Effector memory CD4-positive, alpha-beta T cell (primary cell): ENCODE measurements around the gene KLF11.
A peak's percentile ranks its signal among the peaks of the same experiment; 100 is the strongest.

Experiments
- DNase-seq, 3 donors: peaks; one replicate each; pipeline ENCODE4 v3.0.0-alpha.2; 2020
- H3K27ac ChIP-seq: 2 replicates; pipeline ENCODE4 v1.7.0; 2013; ENCODE audit warnings: mild to moderate bottlenecking, low read length, moderate library complexity; ENCODE audit not compliant: insufficient read depth, poor library complexity, severe bottlenecking
- H3K27me3 ChIP-seq: replicated peaks from 2 replicates; pipeline ENCODE4 v1.7.0; 2013; ENCODE audit warnings: mild to moderate bottlenecking, low read length; ENCODE audit not compliant: insufficient read depth, control insufficient read depth, poor library complexity, severe bottlenecking
- H3K36me3 ChIP-seq: 2 replicates; pipeline ENCODE4 v1.7.0; 2013; ENCODE audit warnings: mild to moderate bottlenecking, low read length, moderate library complexity; ENCODE audit not compliant: control insufficient read depth, insufficient read depth
- H3K4me1 ChIP-seq: 2 replicates; pipeline ENCODE4 v1.7.0; 2013; ENCODE audit warnings: low read length, mild to moderate bottlenecking; ENCODE audit not compliant: control insufficient read depth, insufficient read depth, poor library complexity, severe bottlenecking
- H3K4me3 ChIP-seq: 2 replicates; pipeline ENCODE4 v1.7.0; 2013; ENCODE audit warnings: low read length, low read depth, mild to moderate bottlenecking; ENCODE audit not compliant: insufficient read depth, poor library complexity, severe bottlenecking
- H3K9me3 ChIP-seq: 2 replicates; pipeline ENCODE4 v1.7.0; 2013; ENCODE audit warnings: mild to moderate bottlenecking, low read length, moderate library complexity; ENCODE audit not compliant: control insufficient read depth

Gene KLF11

DNA sequence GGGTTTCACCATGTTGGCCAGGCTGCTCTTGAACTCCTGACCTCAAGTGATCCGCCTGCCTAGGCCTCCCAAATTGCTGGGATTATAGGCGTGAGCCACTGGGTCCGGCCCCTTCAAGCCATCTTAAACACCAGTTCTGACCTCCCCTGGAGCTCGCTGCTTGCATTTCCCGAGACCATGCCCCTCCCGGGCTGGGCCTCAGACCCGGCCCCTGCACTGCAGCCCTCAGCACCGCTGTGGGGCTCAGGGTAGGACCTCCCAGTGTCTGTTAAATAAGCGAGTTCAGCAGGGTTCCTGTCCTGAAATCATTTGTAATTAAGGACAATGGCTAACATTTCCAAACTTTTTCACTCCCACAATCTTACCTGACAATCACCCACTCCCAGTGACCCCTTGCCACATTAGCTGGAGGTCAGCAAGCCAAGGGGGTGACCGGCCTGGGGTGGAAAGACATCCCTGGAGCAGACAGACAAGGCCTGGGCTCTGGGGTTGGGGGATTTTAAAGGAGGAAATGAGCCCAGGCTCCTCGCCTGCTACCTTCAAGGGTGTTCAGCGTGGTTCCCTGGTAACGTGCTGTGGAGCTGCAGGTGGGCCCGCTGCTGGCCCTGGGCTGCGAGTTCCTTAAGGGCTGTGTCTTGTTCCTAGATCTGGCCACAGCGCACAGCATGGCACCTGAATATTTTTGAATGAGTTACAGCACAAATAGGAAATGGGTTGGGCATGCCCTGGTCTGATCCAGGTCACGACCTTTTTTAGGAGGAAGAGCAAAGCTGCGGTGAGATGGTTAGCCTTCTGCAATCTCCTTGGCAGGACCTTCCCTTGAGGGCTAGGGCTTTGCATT, 21.8 kb downstream of the KLF11 start:
- H3K27me3 ChIP-seq = no peaks in the 10 kb centered on the region
- no peak overlapping the region for H3K4me3 ChIP-seq
- no peaks in the 10 kb centered on the region for H3K36me3 ChIP-seq
- DNase-seq = no peak
- H3K27ac ChIP-seq = no peak overlapping the region
- no peaks in the 10 kb centered on the region for H3K4me1 ChIP-seq
- H3K9me3 ChIP-seq = no peaks in the 10 kb centered on the region

GRCh38 chr2:10065773-10066055, 22.4 kb downstream of the KLF11 start:
- no peaks in the 10 kb centered on the region for H3K36me3 ChIP-seq

DNA sequence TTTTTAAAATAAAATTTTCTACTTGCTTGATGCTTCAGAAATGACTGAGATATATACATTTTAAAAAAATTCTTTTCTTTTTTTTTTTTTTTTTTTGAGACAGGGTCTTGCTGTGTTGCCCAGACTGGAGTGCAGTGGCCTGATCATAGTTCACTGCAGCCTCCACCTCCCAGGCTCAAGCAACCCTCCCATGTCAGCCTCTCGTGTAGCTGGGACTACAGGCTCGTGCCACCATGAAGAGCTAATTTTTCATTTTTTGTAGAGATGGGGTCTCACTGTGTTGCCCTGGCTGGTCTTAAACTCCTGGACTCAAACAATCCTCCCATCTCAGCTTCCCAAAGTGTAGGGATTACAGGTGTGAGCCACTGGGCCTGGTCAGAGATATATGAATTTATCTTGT, 24.0 kb downstream of the KLF11 start:
- H3K4me3 ChIP-seq = no peak overlapping the region
- no peak for DNase-seq
- H3K27ac ChIP-seq = no peak overlapping the region
- no peaks in the 10 kb centered on the region for H3K9me3 ChIP-seq
- H3K27me3 ChIP-seq = no peaks in the 10 kb centered on the region
- no peaks in the 10 kb centered on the region for H3K36me3 ChIP-seq
- no peaks in the 10 kb centered on the region for H3K4me1 ChIP-seq

More at GRCh38 chr2:10065773-10066055, 22.4 kb downstream of the KLF11 start:
- DNase-seq = no peak
- no peak overlapping the region for H3K4me3 ChIP-seq
- H3K27me3 ChIP-seq = no peaks in the 10 kb centered on the region
- H3K27ac ChIP-seq = no peak overlapping the region
- H3K4me1 ChIP-seq = no peaks in the 10 kb centered on the region
- no peaks in the 10 kb centered on the region for H3K9me3 ChIP-seq

DNA sequence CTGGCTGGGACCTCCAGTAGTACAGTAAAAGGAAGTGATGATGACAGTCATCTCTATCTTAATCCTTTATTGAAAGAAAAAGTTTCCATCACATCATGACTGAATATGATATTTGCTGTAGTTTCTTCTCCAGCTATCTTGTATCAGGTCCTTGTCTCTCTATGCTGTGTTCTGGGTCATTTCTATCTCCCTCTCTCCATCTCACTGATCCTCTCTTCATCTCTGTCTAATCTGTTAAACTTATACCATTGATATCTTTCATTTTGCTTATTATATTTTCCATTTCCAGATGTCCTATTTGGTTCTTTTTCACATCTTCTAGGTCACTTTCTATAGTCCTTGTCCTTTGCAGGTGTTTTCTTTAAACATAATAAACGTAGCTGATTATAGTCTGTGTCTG, 24.5 kb downstream of the KLF11 start:
- Histone ChIP-seq H3K36me3 (no peaks in the 10 kb centered on the region), H3K27ac (no peak overlapping the region)

DNA sequence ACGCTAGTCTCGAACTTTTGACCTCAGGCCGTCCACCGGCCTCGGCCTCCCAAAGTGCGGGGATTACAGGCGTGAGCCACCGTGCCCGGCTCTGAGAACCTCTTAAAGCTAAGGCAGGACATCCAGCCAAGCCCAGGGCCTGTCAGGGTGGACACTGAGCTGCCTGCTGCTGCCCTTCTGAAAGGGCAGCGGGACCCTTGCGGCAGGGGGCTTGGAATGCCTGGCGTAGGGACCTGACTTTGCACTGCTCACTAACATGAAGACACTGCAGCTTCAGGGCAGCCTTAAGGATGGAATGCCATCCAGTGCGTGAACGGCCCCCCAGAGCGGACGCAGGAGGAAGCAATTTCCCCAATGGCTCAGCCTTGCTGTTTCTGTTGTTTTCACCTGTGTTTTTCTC, 27.8 kb downstream of the KLF11 start:
- no peak for DNase-seq
- H3K4me1 ChIP-seq = no peaks in the 10 kb centered on the region
- H3K4me3 ChIP-seq = no peak overlapping the region
- H3K27me3 ChIP-seq = no peaks in the 10 kb centered on the region
- no peaks in the 10 kb centered on the region for H3K9me3 ChIP-seq
- H3K36me3 ChIP-seq = no peaks in the 10 kb centered on the region
- no peak overlapping the region for H3K27ac ChIP-seq

More for the DNA sequence above, 24.5 kb downstream of the KLF11 start:
- H3K9me3 ChIP-seq = no peaks in the 10 kb centered on the region
- no peaks in the 10 kb centered on the region for H3K27me3 ChIP-seq
- H3K4me1 ChIP-seq = no peaks in the 10 kb centered on the region
- H3K4me3 ChIP-seq = no peak overlapping the region
- no peak for DNase-seq

GRCh38 chr2:10071595-10071994, 28.2 kb downstream of the KLF11 start:
- H3K27me3 ChIP-seq = peaks cover 4% of the 10 kb centered on the region
- H3K27ac ChIP-seq = no peak overlapping the region
- no peaks in the 10 kb centered on the region for H3K36me3 ChIP-seq
- H3K4me3 ChIP-seq = no peak overlapping the region
- no peaks in the 10 kb centered on the region for H3K4me1 ChIP-seq
- no peaks in the 10 kb centered on the region for H3K9me3 ChIP-seq
- DNase-seq = no peak

DNA sequence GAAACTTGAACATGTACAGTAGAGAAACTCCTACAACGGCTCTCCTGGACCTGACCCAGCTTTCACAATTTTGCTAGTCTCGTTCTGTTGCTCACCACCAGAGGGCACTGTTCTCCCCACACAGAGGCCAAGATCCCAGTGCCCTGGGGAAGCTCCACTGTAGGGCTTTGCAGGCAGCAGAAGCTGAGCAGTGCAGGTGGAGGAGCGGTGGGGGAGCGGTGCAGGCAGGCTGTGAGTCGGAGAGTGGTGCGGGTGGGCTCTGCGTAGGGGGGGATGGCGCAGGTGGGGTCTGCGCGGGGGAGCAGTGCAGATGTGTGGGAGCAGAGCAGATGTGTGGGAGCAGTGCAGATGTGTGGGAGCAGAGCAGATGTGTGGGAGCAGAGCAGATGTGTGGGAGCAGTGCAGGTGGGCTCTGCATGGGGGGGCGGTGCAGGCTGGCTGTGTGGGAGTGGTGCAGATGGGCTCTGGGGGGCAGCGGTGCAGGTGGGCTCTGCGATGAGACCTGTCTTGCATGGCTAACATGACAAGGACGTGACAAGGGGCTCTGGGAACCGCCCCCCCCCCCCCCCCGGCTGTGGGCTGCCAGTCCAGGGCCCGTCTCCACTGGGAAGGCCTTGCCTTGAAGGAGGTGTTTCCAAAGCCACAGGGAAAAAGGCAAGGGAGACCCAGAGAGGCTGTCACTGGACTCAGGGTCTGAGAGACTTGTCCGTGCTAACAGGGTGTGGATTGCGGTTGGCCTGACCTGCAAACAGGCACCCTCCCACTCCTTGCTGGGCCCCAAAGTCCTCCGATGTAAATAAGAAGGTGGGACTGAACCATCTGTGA, 29.5 kb downstream of the KLF11 start:
- DNase-seq = peak; percentile 55 to 69 (median 56)
- no peaks in the 10 kb centered on the region for H3K36me3 ChIP-seq
- no peaks in the 10 kb centered on the region for H3K9me3 ChIP-seq
- no peak overlapping the region for H3K4me3 ChIP-seq
- peaks cover 10% of the 10 kb centered on the region for H3K27me3 ChIP-seq
- H3K27ac ChIP-seq = no peak overlapping the region
- H3K4me1 ChIP-seq = no peaks in the 10 kb centered on the region

DNA sequence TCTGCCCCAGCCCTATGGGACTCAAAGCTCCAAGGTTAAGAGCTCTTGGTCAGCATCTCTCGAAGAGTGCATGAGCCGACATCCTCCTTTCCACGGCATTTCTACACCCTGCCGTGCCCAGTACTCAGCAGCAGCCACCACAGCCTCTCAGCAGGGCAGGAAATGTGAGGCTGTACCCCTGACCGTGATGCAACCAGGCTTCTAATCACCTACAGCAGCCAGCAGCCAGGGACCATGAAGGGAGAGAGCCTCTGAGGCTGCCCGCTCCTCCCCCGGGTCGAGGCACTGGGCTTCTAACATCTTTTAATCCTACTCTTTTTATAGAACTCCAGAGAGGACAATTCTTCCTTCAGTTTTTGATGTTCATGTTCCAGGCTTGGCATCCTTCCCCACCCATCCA, 30.4 kb downstream of the KLF11 start:
- Histone ChIP-seq H3K27me3 (peaks cover 13% of the 10 kb centered on the region), H3K4me1 (no peaks in the 10 kb centered on the region), H3K36me3 (no peaks in the 10 kb centered on the region), H3K9me3 (no peaks in the 10 kb centered on the region), H3K4me3 (no peak overlapping the region), H3K27ac (no peak overlapping the region)
- DNase-seq = no peak

- H3K4me3 ChIP-seq = no peak overlapping the region
- peaks cover 9% of the 10 kb centered on the region for H3K4me1 ChIP-seq
- DNase-seq = no peak
- peaks cover 20% of the 10 kb centered on the region for H3K27me3 ChIP-seq
- no peaks in the 10 kb centered on the region for H3K9me3 ChIP-seq
- H3K36me3 ChIP-seq = no peaks in the 10 kb centered on the region
- H3K27ac ChIP-seq = no peak overlapping the region
Measured at GRCh38 chr2:10075101-10075500, 31.8 kb downstream of the KLF11 start.

GRCh38 chr2:10075571-10076209, 32.3 kb downstream of the KLF11 start:
- H3K27ac ChIP-seq = no peak overlapping the region
- peaks cover 25% of the 10 kb centered on the region for H3K27me3 ChIP-seq
- no peaks in the 10 kb centered on the region for H3K9me3 ChIP-seq
- H3K4me3 ChIP-seq = no peak overlapping the region
- peaks cover 13% of the 10 kb centered on the region for H3K4me1 ChIP-seq
- DNase-seq = no peak
- no peaks in the 10 kb centered on the region for H3K36me3 ChIP-seq
